Measurements from ENCODE around the gene SDSL.

- TF ChIP-seq, protein P1, sequence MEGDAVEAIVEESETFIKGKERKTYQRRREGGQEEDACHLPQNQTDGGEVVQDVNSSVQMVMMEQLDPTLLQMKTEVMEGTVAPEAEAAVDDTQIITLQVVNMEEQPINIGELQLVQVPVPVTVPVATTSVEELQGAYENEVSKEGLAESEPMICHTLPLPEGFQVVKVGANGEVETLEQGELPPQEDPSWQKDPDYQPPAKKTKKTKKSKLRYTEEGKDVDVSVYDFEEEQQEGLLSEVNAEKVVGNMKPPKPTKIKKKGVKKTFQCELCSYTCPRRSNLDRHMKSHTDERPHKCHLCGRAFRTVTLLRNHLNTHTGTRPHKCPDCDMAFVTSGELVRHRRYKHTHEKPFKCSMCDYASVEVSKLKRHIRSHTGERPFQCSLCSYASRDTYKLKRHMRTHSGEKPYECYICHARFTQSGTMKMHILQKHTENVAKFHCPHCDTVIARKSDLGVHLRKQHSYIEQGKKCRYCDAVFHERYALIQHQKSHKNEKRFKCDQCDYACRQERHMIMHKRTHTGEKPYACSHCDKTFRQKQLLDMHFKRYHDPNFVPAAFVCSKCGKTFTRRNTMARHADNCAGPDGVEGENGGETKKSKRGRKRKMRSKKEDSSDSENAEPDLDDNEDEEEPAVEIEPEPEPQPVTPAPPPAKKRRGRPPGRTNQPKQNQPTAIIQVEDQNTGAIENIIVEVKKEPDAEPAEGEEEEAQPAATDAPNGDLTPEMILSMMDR (IDR thresholded peaks at IDR 0.05): no peak
- TF ChIP-seq POLR2A (IDR thresholded peaks at IDR 0.05): no peak
Measured at GRCh38 chr12:113479590-113480335, 57.6 kb downstream of the SDSL start.
